HFF-Myc (cell line): ENCODE results near the gene SBK2.

Source experiments
- DNase-seq: peaks from one replicate; pipeline ENCODE4 v3.0.0-alpha.2; 2011; ENCODE audit warnings: low read depth; ENCODE audit errors: extremely low read depth
- H3K4me3 ChIP-seq: replicated peaks from 2 replicates; pipeline ENCODE4 v1.5.1; 2011; ENCODE audit warnings: low read depth, mild to moderate bottlenecking, control low read depth, low read length
- CTCF ChIP-seq: IDR thresholded peaks from 2 replicates; pipeline ENCODE4 v1.5.1; 2012; ENCODE audit warnings: mild to moderate bottlenecking, low read depth, low read length, control low read depth; ENCODE audit errors: missing control alignments

The SBK2 gene

GRCh38 chr19:55541091-55541490 lies 4.2 kb upstream of the SBK2 start:
- no peak for TF ChIP-seq CTCF
- no peak overlapping the region for H3K4me3 ChIP-seq
- DNase-seq, result no peak

- no peak overlapping the region for H3K4me3 ChIP-seq
- DNase-seq, result no peak
- TF ChIP-seq CTCF, result no peak
These were observed 3.7 kb upstream of the SBK2 start for GRCh38 chr19:55540619-55541018.

- no peak for TF ChIP-seq CTCF
- no peak overlapping the region for H3K4me3 ChIP-seq
- DNase-seq, result no peak
These were observed 2.4 kb upstream of the SBK2 start for GRCh38 chr19:55539090-55539984.

- H3K4me3 ChIP-seq, result no peak overlapping the region
- TF ChIP-seq CTCF, result no peak
- DNase-seq, result no peak
These were observed 1.2 kb upstream of the SBK2 start for GRCh38 chr19:55538132-55538531.

- no peak for DNase-seq
- no peak overlapping the region for H3K4me3 ChIP-seq
- TF ChIP-seq CTCF, result no peak
These were observed 793 bp upstream of the SBK2 start for GRCh38 chr19:55537741-55538111.

- no peak for TF ChIP-seq CTCF
- DNase-seq, result no peak
These were observed 567 bp downstream of the SBK2 start for GRCh38 chr19:55536366-55536765.

More at GRCh38 chr19:55536366-55536765, 567 bp downstream of the SBK2 start:
- H3K4me3 ChIP-seq, result no peak overlapping the region
